IPS DF 6.9 (cell line): Measurements from ENCODE around the gene ERC2.
"Not testable (repeated sequence)": the region's sequence is repeated elsewhere in the genome, so short reads cannot be mapped to it uniquely, and the experiment has no call there.

Source experiments
- DNase-seq: peaks from one replicate; pipeline ENCODE4 v3.0.0-alpha.2; 2013; ENCODE audit warnings: low read depth, low spot score
- H3K27ac ChIP-seq: one replicate; pipeline ENCODE4 v1.5.1; 2013; ENCODE audit warnings: low read length, control low read depth
- H3K27me3 ChIP-seq: 2 replicates; pipeline ENCODE4 v1.6.1; 2013; ENCODE audit warnings: mild to moderate bottlenecking, low read length; ENCODE audit not compliant: control insufficient read depth, insufficient read depth
- H3K36me3 ChIP-seq: 2 replicates; pipeline ENCODE4 v1.6.1; 2013; ENCODE audit warnings: low read length; ENCODE audit not compliant: control insufficient read depth, insufficient read depth
- H3K4me1 ChIP-seq: 2 replicates; pipeline ENCODE4 v1.6.1; 2013; ENCODE audit warnings: low read length; ENCODE audit not compliant: control insufficient read depth, insufficient read depth
- H3K4me3 ChIP-seq: 2 replicates; pipeline ENCODE4 v1.5.1; 2013; ENCODE audit warnings: mild to moderate bottlenecking, low read length
- H3K9me3 ChIP-seq: 2 replicates; pipeline ENCODE4 v1.6.1; 2013; ENCODE audit warnings: low read length, inconsistent platforms; ENCODE audit not compliant: control insufficient read depth, insufficient read depth
- WGBS: extraction: QIAGEN DNeasy Blood & Tissue Kit; methylation state at CpG from one replicate; pipeline ENCODE4 v1.1.7; 2013; ENCODE audit warnings: mixed read lengths, missing lambda C conversion rate; ENCODE audit not compliant: insufficient read length, insufficient coverage; 5-methylcytosine and 5-hydroxymethylcytosine counted together

The ERC2 gene

GRCh38 chr3:56048331-56048730, 419.9 kb downstream of the ERC2 start:
- no peak overlapping the region for H3K4me3 ChIP-seq
- WGBS, result no CpG with 5 or more reads among the region's 1 CpG
- H3K9me3 ChIP-seq, result no peaks in the 10 kb centered on the region
- peaks cover 1% of the 10 kb centered on the region; the same call in 1 of the 2 replicates for H3K4me1 ChIP-seq
- no peak for DNase-seq
- no peak overlapping the region for H3K27ac ChIP-seq
- no peaks in the 10 kb centered on the region for H3K36me3 ChIP-seq
- H3K27me3 ChIP-seq, result no peaks in the 10 kb centered on the region

GRCh38 chr3:56042326-56042951, 425.8 kb downstream of the ERC2 start:
- peak; percentile 27 for DNase-seq
- no CpG with 5 or more reads among the region's 10 CpGs for WGBS
- Histone ChIP-seq H3K36me3 (no peaks in the 10 kb centered on the region), H3K9me3 (no peaks in the 10 kb centered on the region), H3K27ac (no peak overlapping the region), H3K27me3 (no peaks in the 10 kb centered on the region), H3K4me3 (no peak overlapping the region), H3K4me1 (no peaks in the 10 kb centered on the region)

GRCh38 chr3:56025326-56025725, 442.9 kb downstream of the ERC2 start:
- no peak for DNase-seq
- WGBS, result no CpG with 5 or more reads among the region's 1 CpG

GRCh38 chr3:56023546-56023945, 444.7 kb downstream of the ERC2 start:
- no peak for DNase-seq
- WGBS, result no CpG with 5 or more reads among the region's 2 CpGs
- Histone ChIP-seq H3K4me3 (no peak overlapping the region), H3K9me3 (no peaks in the 10 kb centered on the region), H3K4me1 (no peaks in the 10 kb centered on the region), H3K27ac (no peak overlapping the region), H3K36me3 (no peaks in the 10 kb centered on the region), H3K27me3 (no peaks in the 10 kb centered on the region)

More at GRCh38 chr3:56025326-56025725, 442.9 kb downstream of the ERC2 start:
- Histone ChIP-seq H3K27ac (no peak overlapping the region), H3K4me1 (no peaks in the 10 kb centered on the region), H3K36me3 (no peaks in the 10 kb centered on the region), H3K27me3 (no peaks in the 10 kb centered on the region), H3K9me3 (no peaks in the 10 kb centered on the region), H3K4me3 (no peak overlapping the region)

- Histone ChIP-seq H3K9me3 (no peaks in the 10 kb centered on the region), H3K27me3 (no peaks in the 10 kb centered on the region), H3K4me1 (no peaks in the 10 kb centered on the region), H3K4me3 (no peak overlapping the region), H3K27ac (no peak overlapping the region), H3K36me3 (no peaks in the 10 kb centered on the region)
- DNase-seq, result no peak
These were observed 445.6 kb downstream of the ERC2 start for GRCh38 chr3:56022619-56023018.

GRCh38 chr3:56019490-56020146, 448.6 kb downstream of the ERC2 start:
- WGBS, result no CpG with 5 or more reads among the region's 4 CpGs
- no peaks in the 10 kb centered on the region for H3K4me1 ChIP-seq
- no peak for DNase-seq
- no peaks in the 10 kb centered on the region for H3K27me3 ChIP-seq
- no peak overlapping the region for H3K4me3 ChIP-seq
- H3K27ac ChIP-seq, result no peak overlapping the region
- H3K36me3 ChIP-seq, result no peaks in the 10 kb centered on the region
- H3K9me3 ChIP-seq, result no peaks in the 10 kb centered on the region

GRCh38 chr3:56015374-56015773, 452.9 kb downstream of the ERC2 start:
- WGBS, result no CpG with 5 or more reads among the region's 1 CpG
- H3K27me3 ChIP-seq, H3K4me3 ChIP-seq, H3K27ac ChIP-seq, H3K36me3 ChIP-seq, H3K4me1 ChIP-seq, DNase-seq, H3K9me3 ChIP-seq: not testable (repeated sequence)

GRCh38 chr3:56012721-56013120, 455.5 kb downstream of the ERC2 start:
- no peaks in the 10 kb centered on the region for H3K4me1 ChIP-seq
- H3K36me3 ChIP-seq, result no peaks in the 10 kb centered on the region
- H3K4me3 ChIP-seq, result no peak overlapping the region
- WGBS, result no CpG with 5 or more reads among the region's 4 CpGs
- no peak for DNase-seq
- H3K9me3 ChIP-seq, result no peaks in the 10 kb centered on the region
- no peak overlapping the region for H3K27ac ChIP-seq
- no peaks in the 10 kb centered on the region for H3K27me3 ChIP-seq

GRCh38 chr3:56005196-56005805, 463.0 kb downstream of the ERC2 start:
- H3K36me3 ChIP-seq, result no peaks in the 10 kb centered on the region
- DNase-seq, result no peak
- peaks cover 1% of the 10 kb centered on the region; the same call in 1 of the 2 replicates for H3K4me1 ChIP-seq
- H3K27me3 ChIP-seq, result 0 out of 2 replicates have a peak, but pooled peaks cover 1% of the 10 kb centered on the region
- H3K9me3 ChIP-seq, result no peaks in the 10 kb centered on the region
- no CpG with 5 or more reads among the region's 6 CpGs for WGBS
- H3K4me3 ChIP-seq, result no peak overlapping the region
- no peak overlapping the region for H3K27ac ChIP-seq

GRCh38 chr3:56003129-56003528, 465.1 kb downstream of the ERC2 start:
- no peak overlapping the region for H3K27ac ChIP-seq
- H3K27me3 ChIP-seq, result 0 out of 2 replicates have a peak, but pooled peaks cover 1% of the 10 kb centered on the region
- no peaks in the 10 kb centered on the region for H3K9me3 ChIP-seq
- H3K4me3 ChIP-seq, result no peak overlapping the region
- no CpG with 5 or more reads among the region's 3 CpGs for WGBS
- no peak for DNase-seq
- peaks cover 3% of the 10 kb centered on the region; the same call in 1 of the 2 replicates for H3K4me1 ChIP-seq
- H3K36me3 ChIP-seq, result no peaks in the 10 kb centered on the region
